Lower leg skin (tissue), 4 donors: Measurements from ENCODE around the gene JAK1. TPM values are rescaled to one million over a fixed set of nuclear protein-coding genes. Genes with fewer than 3 reads are reported as not detected.
"Not testable (repeated sequence)": the region's sequence is repeated elsewhere in the genome, so short reads cannot be mapped to it uniquely, and the experiment has no call there.

Source experiments
- DNase-seq, 2 donors: peaks; one replicate each; pipeline ENCODE4 v3.0.0-alpha.2; 2019; ENCODE audit warnings: low spot score in 2 of 2
- H3K4me3 ChIP-seq: fragments of 200-600 bp; sonication (generic); 2 replicates; pipeline ENCODE4 v1.5.1; 2017; ENCODE audit warnings: mild to moderate bottlenecking, low read depth; ENCODE audit not compliant: poor library complexity, severe bottlenecking
- POLR2A ChIP-seq, 2 donors: fragments of 450-650 bp; IDR thresholded peaks; one replicate each; pipeline ENCODE4 v1.6.1; 2016 to 2017; ENCODE audit warnings: antibody characterized with exemption in 2 of 2, mild to moderate bottlenecking in 1 of 2, moderate library complexity in 1 of 2
- WGBS, 2 donors: methylation state at CpG; one replicate each; pipeline ENCODE4 v1.1.5; 2018; 5-methylcytosine and 5-hydroxymethylcytosine counted together
- intact Hi-C: fragments of 100-400 bp; cut with DNase I; formaldehyde crosslinking; loops from one replicate; pipeline ENCODE4 v1.15.0; 2023; ENCODE audit warnings: low total_unique reads
- total RNA-seq, 4 donors: library from RNA; depleted of rRNA; stranded (reverse); fragments of >200 nt; gene quantifications; one replicate each; pipeline ENCODE4 v1.1.0, GENCODE V29; 2016
- TF ChIP-seq, protein P1 (sequence below), 3 donors: fragments of 450-650 bp; IDR thresholded peaks; one replicate each; pipeline ENCODE4 v1.5.1; 2016; ENCODE audit warnings: antibody characterized with exemption in 3 of 3, mild to moderate bottlenecking in 3 of 3, moderate library complexity in 2 of 3

Gene JAK1
- total RNA-seq, 4 donors from 2014 or later, result 97.1 to 159 (median 129) TPM

DNA sequence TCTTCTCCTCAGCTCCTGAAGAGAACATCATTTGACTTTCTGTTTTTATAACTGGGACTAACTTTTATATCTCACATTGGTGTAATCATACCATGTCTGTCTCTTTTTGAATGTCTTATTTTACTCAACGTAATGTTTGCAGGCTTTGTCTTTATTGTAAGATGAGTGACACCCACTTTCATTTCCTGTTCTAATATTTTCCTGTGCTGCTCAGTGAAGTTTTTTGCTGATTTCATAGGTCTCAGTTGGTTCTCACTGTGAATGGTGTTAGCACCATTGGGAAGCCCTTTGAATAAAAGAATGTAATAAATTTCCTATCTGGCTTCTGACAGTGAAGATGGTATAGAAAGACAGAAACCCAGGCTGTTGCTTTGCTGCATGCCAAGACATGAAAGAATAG lies 137.5 kb downstream of the JAK1 start:
- H3K4me3 ChIP-seq, result no peak overlapping the region
- 48 to 58% methylated on average over 1 of the region's 1 CpG for WGBS, 2 donors
- no peak for DNase-seq
- TF ChIP-seq, protein P1, sequence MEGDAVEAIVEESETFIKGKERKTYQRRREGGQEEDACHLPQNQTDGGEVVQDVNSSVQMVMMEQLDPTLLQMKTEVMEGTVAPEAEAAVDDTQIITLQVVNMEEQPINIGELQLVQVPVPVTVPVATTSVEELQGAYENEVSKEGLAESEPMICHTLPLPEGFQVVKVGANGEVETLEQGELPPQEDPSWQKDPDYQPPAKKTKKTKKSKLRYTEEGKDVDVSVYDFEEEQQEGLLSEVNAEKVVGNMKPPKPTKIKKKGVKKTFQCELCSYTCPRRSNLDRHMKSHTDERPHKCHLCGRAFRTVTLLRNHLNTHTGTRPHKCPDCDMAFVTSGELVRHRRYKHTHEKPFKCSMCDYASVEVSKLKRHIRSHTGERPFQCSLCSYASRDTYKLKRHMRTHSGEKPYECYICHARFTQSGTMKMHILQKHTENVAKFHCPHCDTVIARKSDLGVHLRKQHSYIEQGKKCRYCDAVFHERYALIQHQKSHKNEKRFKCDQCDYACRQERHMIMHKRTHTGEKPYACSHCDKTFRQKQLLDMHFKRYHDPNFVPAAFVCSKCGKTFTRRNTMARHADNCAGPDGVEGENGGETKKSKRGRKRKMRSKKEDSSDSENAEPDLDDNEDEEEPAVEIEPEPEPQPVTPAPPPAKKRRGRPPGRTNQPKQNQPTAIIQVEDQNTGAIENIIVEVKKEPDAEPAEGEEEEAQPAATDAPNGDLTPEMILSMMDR (IDR thresholded peaks at IDR 0.05), result no peak
- no peak for TF ChIP-seq POLR2A (IDR thresholded peaks at IDR 0.05)
- intact Hi-C loops, result loop anchor here (10.0 kb wide), 1 partner anchor 134 kb away; no protein-coding TSS in a partner anchor

DNA sequence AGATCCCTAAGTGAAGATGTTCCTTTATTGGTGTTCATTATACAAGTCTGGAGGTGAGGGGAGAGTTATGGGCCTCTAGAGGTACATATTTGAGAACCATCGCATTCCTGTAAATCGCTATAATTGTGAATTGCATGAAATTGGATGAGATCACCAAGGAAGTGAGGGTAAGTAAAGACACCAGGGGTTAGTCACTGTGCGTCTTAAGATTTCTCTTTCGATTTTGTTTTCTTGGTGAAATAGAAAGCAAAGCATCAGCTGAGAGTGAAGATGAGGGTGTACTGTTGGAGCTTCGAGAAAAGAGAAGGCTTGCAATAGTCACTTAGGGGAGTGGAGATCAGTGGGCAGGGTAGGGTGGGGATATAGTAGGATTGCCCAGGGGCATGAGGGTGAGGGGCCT lies 139.4 kb downstream of the JAK1 start:
- WGBS, 2 donors, result 88 to 90% methylated on average over 5 of the region's 5 CpGs
- TF ChIP-seq, protein P1 (IDR thresholded peaks at IDR 0.05), result no peak
- TF ChIP-seq POLR2A (IDR thresholded peaks at IDR 0.05), result no peak
- H3K4me3 ChIP-seq, result no peak overlapping the region
- intact Hi-C loops, result loop anchor here (10.0 kb wide), 1 partner anchor 132 kb away; no protein-coding TSS in a partner anchor
- no peak for DNase-seq

DNA sequence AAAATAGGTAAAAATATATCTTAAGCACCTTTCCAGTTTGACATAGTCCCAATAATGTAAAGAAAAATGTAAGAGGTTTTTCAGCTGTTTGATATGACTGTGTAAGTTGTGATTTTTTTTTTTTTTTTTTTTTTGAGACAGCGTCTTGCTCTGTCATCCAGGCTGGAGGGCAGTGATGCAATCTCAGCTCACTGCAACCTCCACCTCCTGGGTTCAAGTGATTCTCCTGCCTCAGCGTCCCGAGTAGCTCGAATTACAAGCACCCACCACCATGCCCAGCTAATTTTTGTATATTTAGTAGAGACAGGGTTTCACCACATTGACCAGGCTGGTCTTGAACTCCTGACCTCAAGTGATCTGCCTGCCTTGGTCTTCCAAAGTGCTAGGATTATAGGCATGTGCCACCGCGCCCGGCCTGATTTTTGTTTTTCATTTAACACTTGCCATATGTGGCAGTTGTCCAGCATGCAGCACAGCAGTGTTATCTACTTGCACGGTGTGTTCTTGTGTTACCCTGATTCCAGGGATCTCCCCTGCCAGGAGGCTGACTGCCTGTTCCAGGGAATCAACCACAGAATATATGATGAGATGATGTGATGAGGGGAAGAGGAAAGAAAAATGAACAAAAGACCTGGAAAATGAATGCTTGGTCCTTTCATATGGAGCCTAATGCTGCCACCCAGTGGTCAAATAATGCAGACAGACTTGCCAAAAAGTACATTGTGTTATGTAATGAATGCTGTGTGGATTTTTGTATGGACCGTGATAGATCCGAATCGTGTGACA lies 142.5 kb downstream of the JAK1 start:
- intact Hi-C loops, result loop anchor here (10.0 kb wide), 1 partner anchor 129 kb away; no protein-coding TSS in a partner anchor
- peak in 1 of 2 donors; percentile 78 for DNase-seq
- 38 to 42% methylated on average over 11 of the region's 11 CpGs for WGBS, 2 donors
- H3K4me3 ChIP-seq, result no peak overlapping the region
- TF ChIP-seq POLR2A (IDR thresholded peaks at IDR 0.05), result no peak
- TF ChIP-seq, protein P1 (IDR thresholded peaks at IDR 0.05), result peak in 1 of 3 donors; percentile 45

DNA sequence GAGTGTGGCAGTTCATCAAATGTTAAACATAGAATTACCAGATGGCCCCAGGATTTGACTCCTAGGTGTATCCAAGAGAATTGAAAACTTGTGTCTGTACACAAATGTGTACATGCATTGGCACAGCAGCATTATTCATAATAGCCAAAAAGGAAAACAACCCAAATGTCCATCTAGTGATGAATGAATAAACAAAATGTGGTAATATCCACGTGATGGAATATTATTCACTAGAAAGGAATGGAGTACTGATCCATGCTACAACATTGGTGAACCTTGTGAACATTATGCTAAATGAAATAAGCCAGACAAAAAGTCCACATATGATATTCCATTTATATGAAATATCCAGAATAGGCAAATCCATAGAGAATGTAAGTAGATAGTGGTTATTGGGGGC lies 143.7 kb downstream of the JAK1 start:
- WGBS, 2 donors, result 39 to 52% methylated on average over 1 of the region's 1 CpG
- H3K4me3 ChIP-seq, result no peak overlapping the region
- TF ChIP-seq POLR2A (IDR thresholded peaks at IDR 0.05), result no peak
- TF ChIP-seq, protein P1 (IDR thresholded peaks at IDR 0.05), result no peak
- intact Hi-C loops, result loop anchor here (10.0 kb wide), 1 partner anchor 128 kb away; no protein-coding TSS in a partner anchor
- no peak for DNase-seq

DNA sequence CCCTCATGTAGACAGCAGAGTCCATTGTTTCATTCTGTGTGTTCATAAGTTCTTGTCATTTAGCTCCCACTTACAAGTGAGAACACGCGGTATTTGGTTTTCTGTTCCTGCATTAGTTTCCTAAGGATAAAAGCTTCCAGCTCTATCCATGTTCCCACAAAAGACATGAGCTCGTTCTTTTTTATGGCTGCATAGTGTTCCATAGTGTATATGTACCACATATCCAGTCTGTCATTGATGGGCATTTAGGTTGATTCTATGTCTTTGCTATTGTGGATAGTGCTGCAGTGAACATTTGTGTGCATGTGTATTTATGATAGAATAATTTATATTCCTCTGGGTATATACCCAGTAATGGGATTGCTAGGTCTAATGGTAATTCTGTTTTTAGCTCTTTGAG lies 145.8 kb downstream of the JAK1 start:
- not testable (repeated sequence) for H3K4me3 ChIP-seq, DNase-seq
- intact Hi-C loops, result loop anchor here (10.0 kb wide), 1 partner anchor 126 kb away; no protein-coding TSS in a partner anchor
- 98 to 100% methylated on average over 3 of the region's 3 CpGs for WGBS, 2 donors

DNA sequence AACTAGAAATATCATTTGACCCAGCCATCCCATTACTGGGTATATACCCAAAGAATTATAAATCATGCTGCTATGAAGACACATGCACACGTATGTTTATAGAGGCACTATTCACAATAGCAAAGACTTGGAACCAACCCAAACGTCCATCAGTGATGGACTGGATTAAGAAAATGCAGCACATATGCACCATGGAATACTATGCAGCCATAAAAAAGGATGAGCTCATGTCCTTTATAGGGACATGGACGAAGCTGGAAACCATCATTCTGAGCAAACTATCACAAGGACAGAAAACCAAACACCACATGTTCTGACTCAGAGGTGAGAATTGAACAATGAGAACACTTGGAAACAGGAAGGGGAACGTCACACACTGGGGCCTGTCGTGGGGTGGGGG lies 149.0 kb downstream of the JAK1 start:
- intact Hi-C loops, result not testable (repeated sequence)
- WGBS, 2 donors, result 89 to 92% methylated on average over 5 of the region's 5 CpGs

More for the DNA sequence above, 149.0 kb downstream of the JAK1 start:
- H3K4me3 ChIP-seq, DNase-seq: not testable (repeated sequence)
